Stimulated activated CD4-positive, alpha-beta T cell treated with anti-CD3 and anti-CD28 coated beads, Interleukin-4, amount 100 ng/mL, for 48 hours (primary cell): ENCODE measurements around the gene FIBCD1.

Source experiments
- DNase-seq, 2 donors: peaks; one replicate each; pipeline ENCODE4 v3.0.0-alpha.2; 2020; ENCODE audit warnings: low read depth in 2 of 2

Gene FIBCD1, protein sequence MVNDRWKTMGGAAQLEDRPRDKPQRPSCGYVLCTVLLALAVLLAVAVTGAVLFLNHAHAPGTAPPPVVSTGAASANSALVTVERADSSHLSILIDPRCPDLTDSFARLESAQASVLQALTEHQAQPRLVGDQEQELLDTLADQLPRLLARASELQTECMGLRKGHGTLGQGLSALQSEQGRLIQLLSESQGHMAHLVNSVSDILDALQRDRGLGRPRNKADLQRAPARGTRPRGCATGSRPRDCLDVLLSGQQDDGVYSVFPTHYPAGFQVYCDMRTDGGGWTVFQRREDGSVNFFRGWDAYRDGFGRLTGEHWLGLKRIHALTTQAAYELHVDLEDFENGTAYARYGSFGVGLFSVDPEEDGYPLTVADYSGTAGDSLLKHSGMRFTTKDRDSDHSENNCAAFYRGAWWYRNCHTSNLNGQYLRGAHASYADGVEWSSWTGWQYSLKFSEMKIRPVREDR

DNA sequence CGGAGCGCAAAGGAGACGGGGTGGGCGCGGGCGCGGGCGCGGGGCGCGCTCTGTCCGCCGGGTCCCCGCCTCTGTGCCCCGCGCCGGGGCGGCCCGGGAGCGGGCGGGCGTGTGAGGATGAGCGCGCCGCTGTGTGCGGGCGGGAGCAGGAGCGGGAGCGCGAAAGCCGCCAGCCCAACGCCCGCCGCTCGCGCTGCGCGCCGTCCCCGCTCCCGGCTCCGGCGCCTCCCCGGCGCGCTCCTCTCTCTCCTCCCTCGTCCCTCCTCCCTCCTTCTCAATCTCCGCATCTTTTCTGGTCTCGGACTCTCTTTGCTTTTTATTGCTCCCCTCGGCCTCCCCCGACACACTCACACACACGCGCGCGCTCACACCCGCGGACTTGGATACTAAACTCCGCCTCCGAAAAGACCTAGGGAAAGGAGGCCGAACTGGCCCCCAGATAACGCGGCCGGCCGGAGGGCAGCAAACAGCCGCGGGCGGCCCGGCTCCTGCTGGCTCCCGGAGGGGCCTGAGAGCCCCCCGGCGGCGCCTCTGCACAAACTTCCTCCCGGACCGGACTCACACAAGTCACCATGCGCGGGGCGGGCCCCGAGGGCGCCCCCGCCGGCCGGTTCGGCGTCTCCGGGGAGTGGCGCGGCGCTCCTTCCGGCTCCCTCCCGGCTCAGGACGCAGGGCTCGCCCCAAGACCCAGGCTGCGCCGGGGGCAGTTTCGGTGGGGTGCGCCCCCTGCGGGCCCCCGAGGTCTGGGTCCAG lies at the start of gene FIBCD1:
TSS of gene FIBCD1 (minus strand) at position 596 of the 753 bp plus-strand sequence. CDS start 640 bp downstream, outside the sequence.
- DNase-seq = no peak

DNA sequence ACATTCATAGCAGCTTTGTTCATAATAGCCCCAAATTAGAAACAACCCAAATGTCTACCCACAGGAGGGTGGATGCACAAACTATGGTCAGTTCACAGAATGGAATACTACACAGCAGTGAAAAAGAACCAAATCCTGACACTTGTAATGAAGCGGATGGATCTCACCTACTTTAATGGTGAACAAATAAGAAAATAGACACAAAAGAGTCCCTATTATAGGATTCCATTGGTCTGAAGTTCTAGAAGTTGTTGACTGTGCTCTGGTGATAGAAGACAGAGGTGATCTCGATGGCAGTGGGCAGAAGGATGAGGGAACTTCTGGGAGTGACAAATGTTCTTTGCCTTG lies 49.3 kb upstream of the FIBCD1 start:
- no peak for DNase-seq

DNA sequence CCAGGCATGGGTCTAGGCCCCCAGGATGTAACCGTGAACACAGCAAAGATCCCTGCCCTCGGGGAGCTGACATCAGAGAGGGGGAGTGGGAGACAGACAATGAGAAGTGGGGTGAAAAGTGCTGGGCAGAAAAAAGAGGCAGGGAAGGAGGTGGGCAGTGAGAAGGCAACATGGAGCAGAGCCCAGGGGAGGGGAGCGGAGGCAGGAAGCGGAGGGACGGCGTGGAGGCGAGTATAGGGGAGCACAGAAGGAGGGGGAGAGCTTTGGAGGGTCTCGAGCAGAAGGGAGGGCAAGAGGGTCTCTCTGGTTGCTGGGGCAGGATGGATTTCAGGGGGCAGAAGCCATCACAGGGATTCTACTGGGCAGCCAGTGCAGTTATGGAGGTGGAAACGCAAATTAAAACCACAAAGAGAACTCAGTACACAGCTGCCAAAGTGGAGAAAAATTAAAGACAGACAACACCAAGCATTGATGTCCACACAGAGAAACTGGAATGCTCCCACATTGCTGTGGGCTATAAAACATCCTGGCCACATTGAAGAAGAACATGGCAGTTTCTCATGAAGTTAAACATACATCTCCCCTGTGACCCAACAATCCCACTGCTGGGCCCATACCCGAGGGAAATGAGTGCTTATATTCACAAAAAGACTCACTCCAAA lies 48.8 kb upstream of the FIBCD1 start:
- no peak for DNase-seq

DNA sequence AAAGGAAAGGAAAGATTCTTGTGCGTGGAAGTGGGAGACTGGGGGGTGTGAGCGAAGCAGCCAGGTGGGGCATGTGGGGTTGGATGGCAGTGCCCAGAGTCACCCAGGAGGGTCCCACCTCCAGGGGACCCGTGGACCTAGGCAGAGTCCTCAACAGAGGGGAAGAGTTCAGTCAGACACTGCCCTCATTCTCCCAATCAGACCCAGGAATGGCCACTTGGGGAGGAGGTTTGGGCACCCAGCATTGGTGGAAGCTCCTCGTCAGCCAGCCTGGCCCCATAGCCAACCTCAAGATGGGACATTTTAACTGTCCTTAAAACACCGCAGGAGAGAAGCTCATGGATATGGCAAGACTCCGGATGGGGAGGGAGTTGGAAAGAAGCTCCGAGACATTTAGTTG lies 48.0 kb upstream of the FIBCD1 start:
- DNase-seq = no peak

DNA sequence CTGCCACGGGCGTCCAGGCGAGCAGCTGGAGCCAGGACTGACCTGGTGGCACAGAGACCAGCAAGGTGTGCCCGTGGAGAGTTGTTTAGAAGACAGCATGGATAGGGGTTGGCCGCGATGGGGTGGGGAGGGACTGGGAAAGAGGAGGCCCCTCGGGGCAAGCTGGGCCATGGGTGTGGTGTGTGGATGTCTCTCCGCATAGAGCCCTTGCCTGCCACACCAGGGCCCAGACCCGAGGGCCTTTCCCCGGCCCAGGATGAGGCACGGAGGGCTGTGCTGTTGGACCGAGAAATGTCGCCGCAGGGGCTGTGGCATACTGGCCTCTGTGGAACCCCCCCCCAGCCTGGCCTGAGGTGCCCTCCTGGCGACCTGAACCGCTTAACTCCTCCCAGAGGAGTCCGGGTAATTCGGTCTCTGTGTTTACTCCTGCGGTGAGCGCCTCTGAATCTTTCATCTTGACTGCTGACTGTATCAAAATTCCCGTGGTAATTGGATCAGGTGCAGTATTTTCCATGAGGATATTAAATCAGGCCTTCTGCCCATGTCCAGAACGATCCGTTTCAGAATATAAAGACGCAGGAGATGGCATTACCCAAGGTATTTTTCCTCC lies 47.4 kb upstream of the FIBCD1 start:
- no peak for DNase-seq

DNA sequence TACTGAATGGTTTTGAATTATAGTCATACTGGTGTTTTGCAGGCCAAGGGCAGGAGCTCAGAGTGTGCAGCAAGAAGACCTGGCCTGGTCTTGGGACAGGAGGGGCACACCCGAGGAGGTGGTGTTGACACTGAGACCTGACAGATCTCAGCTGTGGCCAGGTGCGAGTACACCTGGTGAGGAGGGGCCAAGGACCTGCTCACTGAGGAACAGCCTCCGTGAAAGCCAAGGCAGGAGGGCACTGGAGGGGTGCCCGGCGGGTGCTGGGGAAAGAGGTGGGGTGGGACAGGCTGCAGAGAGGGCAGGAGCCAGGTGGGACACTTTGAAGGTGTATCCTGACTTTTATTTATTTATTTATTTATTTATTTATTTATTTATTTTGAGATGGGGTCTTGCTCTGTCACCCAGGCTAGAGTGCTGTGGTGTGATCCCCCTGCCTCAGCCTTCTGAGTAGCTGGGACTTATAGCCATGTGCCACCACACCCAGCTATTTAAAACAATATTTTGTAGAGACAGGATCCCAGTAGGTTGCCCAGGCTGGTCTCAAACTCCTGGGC lies 46.6 kb upstream of the FIBCD1 start:
- DNase-seq = no peak

DNA sequence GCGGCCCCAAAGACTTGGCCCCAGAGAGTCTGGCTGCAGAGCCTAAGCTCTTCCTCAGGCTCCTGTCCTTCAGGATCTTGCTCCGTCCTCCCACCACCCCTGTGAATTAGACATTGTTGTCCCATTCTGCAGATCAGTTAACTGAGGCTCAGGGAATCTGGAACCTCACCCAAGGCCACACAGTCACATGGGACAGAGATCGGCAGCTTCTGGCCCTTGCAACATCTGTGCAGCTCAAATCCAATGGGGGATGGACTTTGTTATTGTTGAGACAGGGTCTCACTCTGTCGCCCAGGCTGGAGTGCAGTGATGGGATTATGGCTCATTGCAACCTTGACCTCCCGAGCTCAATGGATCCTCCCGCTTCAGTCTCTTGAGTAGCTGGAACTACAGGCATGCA lies 46.0 kb upstream of the FIBCD1 start:
- no peak for DNase-seq

DNA sequence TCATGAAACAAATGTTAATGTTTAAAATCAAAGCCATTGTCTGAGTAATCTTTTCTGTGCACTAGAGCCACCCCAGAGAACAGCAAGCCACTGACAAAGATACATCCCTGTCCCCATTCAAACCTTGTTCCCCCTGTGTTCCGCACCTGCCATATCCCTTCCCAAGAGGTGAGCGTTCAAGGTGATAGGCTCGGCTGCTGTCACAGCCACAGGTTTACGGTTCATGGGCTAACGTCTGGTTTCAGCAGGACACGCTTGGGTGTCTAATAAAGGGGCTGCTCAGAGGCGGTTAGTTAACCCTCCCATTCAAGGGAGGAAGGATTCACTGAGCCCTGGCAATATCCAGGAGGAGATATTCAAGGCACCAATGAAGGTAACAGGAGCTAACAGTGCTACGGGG lies 45.5 kb upstream of the FIBCD1 start:
- DNase-seq = no peak

DNA sequence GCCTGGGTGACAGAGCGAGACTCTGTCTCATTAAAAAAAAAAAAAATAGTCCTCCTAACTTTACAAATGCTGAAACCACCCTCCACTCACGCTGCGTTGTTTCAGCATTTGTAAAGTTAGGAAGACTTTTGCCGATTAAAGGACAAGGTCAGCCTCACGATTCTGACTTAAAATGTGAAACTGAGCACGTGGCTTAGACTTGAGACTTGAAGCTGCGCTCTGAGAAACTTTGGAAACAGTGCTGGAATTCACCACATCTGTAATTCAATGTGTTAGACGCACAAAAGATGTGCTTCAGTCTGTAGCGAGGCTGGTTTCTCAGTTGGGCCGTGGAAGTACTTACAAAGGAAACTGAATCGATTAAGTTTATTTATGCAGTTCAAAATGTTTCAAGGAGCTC lies 44.9 kb upstream of the FIBCD1 start:
- DNase-seq = no peak

DNA sequence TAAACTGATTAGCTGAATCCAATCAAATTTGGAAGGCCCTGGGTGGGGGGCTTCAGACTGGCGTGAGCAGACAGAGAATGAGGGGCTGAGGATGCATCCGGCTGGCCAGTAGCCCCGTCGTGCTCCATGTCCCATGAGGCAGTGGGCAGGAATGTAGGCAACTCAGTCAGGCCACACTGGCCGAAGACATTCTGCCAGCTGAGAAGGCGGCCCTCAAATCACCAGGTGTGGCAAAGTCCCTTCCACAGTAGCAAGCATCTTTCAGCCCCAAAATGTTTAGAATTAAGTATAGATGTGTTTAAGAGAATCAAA lies 44.3 kb upstream of the FIBCD1 start:
- no peak for DNase-seq

DNA sequence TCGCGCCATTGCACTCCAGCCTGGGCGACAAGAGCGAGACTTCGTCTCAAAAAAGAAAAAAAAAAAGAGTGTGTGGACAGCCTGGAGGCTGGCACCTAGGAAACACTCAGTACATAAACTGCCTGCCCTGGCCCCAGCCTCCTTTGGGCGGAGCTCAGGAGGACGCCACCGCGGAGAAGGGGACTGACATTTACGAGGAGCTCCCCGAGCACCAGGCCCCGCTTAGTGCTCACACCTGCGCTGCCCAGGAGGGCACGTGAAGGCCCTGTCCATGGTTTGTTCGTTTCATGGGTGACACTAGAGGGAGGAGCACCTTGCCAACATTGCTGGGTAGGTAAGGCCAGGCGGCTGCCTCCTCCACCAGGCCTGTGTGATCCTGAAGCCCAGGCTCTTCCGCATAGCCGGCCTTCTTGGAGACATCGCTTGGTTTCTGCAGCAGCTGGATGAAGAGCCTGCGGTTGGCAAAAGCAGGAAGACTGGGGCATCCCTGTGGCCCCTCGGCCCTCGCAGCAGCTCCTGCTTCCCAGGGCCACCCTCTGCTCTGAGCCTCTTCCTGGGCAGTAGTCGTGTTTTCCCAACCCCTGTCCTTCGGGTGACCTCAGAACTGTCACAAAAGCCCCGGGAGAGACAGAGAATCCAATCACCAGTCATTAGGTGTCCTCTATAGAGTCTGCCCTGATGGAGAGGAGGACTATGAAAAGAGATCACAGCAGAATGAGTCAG lies 43.8 kb upstream of the FIBCD1 start:
- DNase-seq = no peak

DNA sequence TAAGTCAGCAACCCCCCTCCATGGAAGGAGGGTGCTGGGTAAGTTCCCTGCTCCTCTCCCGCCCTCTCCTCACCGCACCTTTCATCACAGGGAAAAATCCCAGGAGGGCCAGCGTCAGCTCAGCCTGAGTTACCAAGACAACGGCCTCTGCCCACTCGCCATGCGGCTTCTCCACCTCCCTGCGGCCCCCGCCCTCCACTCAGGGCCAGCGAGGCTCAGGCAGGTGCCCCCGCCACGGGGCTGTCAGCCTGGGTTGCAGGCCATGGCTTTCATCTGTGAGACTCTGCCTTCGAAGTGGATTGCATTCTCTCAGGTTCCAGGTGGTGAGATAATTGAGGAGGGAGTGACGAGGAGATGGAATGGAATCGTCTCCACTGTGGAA lies 42.7 kb upstream of the FIBCD1 start:
- DNase-seq = no peak

DNA sequence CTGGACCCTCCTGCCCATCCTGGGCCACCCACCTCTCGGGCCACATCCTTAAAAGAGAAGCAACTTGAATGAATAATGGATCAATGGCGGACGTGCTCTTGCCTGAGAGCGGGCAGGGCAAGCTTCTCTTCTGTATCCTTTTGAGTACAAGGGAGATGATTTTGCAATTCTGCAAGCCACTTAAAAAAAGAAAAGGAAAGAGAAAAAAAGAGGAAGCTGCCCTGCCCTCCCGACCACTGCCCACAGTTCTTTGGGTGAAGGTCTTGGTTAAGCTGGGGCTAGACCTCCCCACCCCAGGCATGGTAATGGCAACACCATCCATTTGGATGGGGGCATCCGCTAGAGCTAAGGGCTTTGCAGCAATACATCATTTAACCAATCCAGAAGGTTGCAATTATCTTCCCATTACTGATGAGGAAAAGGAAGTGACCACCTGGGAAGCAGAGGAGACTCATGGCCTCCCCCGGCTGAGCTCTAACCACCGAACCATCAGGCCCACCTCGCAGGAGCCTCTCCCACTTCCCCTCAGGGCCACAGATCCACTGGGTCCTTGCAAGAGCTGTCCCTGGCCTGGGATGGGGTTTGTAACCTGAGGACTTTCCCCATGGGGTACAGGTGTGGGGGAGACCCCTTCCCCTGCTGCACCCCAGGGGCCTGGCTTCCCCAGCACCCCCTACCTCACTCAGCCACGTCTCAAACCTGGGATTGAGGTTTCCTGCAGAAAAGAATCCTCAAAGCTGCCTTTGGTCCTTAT lies 42.1 kb upstream of the FIBCD1 start:
- no peak for DNase-seq

DNA sequence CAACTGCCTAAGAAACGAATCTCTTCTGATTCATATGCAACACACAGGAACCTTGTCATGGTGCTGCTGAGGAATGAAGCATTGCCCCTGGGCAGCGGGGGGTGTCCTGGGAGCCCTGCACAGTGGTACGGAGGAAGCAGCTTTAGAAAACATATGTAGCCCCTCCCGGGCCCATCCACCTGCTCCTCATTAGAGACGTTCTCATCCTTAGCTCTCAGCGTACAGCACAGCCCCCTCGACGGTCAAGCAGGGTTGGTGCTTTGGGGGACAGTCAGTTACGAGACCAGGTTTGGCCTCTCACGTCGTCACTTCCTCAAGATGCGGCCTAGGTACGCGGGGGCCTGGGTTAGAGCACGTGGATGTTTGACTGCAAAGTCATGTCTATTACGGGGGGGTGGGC lies 41.5 kb upstream of the FIBCD1 start:
- no peak for DNase-seq

DNA sequence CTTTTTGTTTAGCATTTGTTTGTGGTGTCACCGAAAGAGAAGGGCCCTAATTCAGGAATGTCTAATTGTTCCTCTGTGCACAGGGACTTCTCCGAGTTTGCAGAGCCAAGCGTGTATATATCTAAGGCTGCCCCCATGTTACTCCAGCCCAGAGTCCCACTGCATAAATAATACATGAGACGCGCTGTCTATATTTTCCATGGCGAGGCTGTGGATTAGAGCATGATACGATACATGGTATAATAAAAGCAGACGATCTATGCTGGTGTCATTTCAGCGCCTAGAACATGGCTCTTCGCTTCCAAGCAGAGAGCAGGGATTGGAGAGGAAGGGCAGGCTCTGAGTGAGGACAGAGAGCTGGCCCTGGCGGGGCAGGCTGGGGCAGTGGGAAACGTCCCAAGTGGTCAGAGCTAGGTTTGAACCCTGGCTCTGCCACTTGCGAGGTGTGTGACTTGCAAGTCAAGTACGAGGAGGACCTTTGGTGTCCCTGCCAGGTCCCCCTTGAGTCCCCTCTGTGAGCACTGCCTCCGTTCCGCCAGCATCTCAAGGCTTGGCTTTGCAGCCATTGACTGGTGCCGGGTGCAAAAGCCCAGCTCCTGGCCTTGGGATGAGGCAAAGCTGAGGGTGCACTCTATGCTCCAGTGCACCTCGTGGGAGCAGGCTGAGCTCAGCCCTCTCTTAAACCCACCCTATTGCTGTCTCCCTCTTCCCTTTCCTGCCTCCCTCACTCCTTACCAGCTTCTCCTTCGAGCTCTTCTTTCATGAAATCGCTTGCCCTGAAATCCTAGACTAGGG lies 40.7 kb upstream of the FIBCD1 start:
- DNase-seq = no peak

DNA sequence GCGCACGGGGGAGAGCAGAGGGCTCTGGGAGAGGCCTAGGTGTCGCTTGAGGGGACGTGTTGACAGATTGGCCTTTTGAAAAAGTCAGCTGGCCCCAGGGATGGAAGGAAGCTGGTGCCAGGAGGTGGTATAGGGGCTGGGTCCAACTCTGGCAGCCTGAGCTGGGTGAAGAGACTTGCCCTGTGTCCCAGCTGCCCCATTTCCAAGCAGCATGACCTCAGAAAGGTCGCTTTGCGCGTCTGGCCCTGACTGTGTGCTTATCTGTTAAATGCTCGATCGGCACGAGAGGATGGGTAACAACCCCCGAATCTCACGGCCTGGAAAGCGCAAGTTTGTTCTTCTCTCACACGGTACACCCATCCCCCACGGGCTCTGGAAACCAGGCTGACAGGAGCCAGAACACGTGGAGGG lies 38.8 kb upstream of the FIBCD1 start:
- DNase-seq = no peak

DNA sequence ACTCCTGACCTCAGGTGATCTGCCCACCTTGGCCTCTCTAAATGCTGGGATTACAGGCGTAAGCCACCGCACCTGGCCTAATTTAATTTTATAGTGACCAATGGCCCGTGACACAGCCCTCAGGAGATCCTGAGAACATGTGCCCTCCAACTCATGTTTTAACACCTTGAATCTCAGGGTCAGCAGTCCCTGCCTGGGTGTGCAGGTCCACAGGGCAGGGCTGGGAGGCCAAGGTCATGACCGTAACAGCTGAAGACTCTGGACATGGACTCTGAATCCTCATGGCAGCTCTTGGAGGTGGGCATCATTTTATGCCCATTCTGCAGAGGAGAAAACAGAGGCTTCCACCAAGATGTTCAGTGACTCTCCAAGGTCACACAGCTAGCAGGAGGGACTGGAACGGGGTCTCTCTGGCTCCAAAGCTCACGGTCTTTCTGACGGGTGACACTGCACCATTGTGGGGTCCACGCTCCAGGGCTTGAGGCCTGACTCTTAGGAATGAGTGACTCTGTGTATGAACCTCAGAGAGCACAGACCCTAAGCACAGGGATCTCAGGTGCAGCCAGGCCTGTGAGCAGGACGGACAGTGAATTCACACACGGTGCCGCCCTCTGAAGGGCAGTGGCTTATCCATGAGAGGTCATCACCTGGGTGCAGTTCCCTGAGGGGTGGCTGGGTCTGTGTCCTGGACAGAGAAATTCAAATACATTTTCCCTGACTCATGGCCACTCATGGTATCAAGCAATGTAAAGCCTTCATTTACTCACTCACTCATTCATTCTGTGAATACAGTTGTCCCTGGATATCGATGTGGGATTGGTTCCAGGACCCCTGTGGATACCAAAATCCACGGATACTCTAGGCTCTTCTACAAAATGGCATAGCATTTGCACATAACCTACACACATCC lies 37.1 kb upstream of the FIBCD1 start:
- DNase-seq = no peak

DNA sequence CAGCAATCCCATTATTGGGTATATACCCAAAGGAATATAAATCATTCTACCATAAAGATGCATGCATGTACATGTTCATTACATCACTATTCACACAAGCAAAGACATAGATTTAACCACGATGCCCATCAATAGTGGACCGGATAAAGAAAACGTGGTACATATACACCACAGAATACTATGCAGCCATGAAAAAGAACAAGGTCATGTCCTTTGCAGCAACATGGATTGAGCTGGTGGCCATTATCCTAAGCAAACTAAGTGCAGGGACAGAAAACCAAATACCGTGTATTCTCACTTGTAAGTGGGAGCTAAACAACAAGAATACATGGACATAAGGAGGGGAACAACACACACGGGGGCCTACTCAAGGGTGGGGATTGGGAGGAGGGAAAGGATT lies 36.1 kb upstream of the FIBCD1 start:
- no peak for DNase-seq

DNA sequence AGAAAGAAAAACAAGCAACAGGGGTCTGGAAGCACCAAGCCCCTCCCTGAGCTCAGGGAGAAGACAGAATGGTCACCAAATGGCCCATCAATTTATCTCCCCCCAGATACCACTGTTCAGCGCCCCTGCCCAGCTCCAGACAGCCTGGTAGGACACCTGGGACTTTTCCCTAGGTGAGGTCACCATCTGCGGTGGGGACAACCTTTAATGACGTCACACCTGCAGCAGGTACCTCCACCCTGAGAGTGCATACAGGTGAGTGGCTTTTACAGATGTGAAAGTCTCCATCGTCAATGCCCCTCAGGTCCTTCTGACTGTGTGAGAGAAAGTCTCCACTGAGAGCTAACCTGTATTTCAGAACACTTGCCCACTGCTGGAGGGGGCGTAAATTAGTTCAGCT lies 35.6 kb upstream of the FIBCD1 start:
- DNase-seq = no peak
